GM18868 (cell line): ENCODE measurements around the gene CCDC126.
"Not testable (repeated sequence)": the region's sequence is repeated elsewhere in the genome, so short reads cannot be mapped to it uniquely, and the experiment has no call there.

ENCODE experiments used
- ATAC-seq: cut with Tn5 transposase; IDR thresholded peaks from one replicate; pipeline ENCODE4 v1.9.1; 2021; ENCODE audit warnings: mild to moderate bottlenecking, moderate library complexity; ENCODE audit not compliant: unreplicated experiment

Gene CCDC126, protein sequence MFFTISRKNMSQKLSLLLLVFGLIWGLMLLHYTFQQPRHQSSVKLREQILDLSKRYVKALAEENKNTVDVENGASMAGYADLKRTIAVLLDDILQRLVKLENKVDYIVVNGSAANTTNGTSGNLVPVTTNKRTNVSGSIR

GRCh38 chr7:23597094-23598091 is at the start of gene CCDC126:
Gene CCDC126 (plus strand): TSS chr7:23597382. CDS start chr7:23611316, 13,934 bp downstream.
- ATAC-seq, result peak; percentile 69

DNA sequence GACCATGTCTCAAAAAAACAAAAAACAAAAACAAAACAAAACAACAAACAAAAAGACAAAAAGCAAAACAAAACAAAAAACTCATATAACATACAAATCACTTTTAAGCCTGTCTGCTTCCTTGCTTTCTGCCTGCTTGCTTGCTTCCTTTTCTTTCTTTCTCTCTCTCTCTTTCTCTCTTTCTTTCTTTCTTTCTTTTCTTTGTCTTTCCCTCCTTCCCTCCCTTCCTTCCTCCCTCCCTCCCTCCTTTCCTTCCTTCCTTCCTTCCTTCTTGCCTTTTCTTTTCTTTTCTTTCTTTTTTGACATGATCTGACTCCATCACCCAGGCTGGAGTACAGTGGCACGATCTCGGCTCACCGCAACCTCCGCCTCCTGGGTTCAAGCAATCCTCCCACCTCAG is 49.5 kb upstream of the CCDC126 start:
- ATAC-seq, result no peak

- no peak for ATAC-seq
Observed at GRCh38 chr7:23558303-23558702, 38.9 kb upstream of the CCDC126 start.

GRCh38 chr7:23570592-23571200 is 26.5 kb upstream of the CCDC126 start:
- ATAC-seq, result peak; percentile 88

DNA sequence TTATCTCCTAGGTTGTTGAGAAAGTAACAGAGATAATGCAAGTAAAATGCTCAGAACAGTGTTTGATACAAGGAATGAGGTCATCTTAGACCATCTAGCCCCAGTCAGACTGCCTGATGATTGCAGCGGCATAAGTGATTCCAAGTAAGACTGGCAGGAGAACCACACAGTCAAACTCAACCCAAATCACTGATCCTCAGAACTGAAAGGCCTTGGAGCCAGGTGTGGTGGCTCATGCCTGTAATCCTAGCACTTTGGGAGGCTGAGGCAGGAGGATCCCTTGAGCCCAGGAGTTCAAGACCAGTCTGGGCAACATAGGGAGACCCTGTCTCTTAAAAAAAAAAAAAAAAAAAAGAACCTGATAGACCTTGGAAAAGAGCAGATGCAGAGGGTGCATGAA is 15.2 kb upstream of the CCDC126 start:
- not testable (repeated sequence) for ATAC-seq

- ATAC-seq, result not testable (repeated sequence)
Observed at GRCh38 chr7:23585304-23585703, 11.9 kb upstream of the CCDC126 start.

- no peak for ATAC-seq
Observed at GRCh38 chr7:23586159-23586558, 11.0 kb upstream of the CCDC126 start.

DNA sequence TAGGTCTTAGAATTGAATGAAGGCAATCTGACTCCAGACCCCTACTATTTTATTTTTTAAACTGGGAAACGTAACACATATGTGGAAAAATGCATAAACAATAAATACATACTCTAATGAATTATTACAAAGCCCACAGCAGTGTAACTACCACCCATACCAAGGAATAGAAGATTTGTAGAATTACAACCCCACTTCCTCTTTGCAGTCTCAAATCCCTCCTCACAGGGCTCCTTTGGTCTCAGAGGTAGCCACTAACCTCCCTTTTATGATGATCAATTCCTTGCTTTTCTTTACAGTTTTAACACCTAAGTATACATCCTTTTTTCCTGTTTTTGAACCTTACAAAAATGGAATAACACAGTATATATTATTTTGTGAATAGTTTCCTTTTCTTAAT is 6.7 kb upstream of the CCDC126 start:
- no peak for ATAC-seq

GRCh38 chr7:23593706-23594105 is 3.5 kb upstream of the CCDC126 start:
- no peak for ATAC-seq

DNA sequence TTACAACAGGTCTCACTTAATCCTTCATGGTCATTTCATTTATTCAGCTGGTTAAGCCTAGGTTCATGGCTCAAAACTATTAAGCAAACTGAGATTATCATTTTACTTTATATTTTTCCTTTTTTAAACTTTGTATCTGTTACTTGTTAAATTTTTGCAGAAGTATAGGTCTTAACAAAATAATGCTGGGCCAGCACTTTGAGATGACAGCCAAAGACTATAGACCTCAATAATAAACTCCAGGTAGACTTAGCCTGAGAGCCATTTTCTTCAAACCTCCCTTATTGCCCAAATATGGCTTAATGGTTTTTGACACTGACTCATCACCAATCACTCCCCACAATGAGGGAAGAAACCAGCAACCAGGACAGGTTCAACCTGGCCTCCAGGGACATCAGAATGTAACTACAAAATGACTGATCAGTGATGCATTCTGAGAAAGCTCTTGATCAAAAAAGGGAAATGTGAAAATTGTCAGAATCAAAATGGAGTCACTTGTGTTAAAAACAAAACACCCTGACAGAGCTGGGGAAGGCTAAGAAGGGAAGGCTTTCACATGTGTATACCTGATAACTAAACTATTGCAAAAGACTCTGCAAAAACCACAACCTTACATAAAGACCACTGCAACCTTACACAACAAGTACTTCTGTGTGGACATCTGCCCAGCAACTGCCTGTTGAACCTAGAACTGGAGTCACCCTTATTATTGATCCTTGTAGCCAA is 2.1 kb upstream of the CCDC126 start:
- peak; percentile 74 for ATAC-seq

- no peak for ATAC-seq
Observed at GRCh38 chr7:23598296-23598695, 1.1 kb downstream of the CCDC126 start.

DNA sequence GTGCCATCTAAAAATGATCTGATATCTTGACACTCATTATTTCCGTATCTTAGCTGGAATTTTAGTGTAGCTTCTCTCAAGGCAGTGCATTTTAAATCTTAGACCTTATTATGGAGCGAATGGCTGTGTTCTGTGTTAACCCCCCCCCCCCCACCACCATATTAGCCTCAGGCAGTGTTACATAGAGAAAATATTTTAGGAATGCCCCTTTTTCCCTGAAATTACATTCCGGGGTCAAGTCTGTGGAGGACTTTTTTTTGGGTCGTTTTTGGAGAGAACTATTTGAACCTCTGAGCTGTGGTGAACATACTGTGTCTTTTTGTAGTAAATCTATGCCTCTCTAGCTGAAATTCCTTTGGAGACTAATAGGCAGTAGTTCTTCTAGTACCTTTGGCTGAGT is 3.1 kb downstream of the CCDC126 start:
- ATAC-seq, result no peak

GRCh38 chr7:23603632-23604295 is 6.6 kb downstream of the CCDC126 start:
- no peak for ATAC-seq

DNA sequence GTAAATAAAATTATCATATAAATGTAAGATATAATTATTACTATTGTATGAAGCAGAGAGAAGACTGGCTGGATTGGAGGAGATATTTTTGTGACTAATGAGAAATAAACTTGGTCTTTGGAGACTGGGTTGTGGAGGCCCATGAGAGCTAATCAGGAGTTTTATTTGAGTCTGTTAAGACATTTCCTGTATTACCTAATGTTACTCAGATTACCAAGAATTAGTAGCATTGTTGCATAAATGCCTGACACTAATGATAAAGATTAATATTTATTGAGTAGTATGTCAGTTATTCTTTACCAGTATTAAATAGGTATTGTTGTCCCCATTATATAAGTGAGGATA is 7.1 kb downstream of the CCDC126 start:
- ATAC-seq, result no peak

DNA sequence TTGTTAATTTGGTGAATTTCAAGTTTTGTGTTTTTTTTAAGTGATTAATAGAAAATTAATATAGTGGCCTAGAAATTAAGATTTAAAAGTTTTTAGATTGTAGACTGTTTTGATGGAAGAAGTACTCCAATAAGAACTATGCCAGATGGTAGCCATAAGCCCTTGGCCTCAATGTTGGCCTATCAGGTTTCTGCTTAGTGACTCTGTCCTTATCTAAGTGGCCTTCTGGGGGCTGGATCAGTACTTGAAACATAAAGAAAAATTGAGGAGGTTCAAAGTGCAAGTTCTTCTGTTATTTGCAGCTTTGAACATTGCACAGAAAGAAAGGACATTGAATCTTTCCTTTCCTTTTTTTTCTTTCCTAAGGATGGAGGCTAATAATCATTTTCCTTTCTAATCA is 9.9 kb downstream of the CCDC126 start:
- no peak for ATAC-seq

DNA sequence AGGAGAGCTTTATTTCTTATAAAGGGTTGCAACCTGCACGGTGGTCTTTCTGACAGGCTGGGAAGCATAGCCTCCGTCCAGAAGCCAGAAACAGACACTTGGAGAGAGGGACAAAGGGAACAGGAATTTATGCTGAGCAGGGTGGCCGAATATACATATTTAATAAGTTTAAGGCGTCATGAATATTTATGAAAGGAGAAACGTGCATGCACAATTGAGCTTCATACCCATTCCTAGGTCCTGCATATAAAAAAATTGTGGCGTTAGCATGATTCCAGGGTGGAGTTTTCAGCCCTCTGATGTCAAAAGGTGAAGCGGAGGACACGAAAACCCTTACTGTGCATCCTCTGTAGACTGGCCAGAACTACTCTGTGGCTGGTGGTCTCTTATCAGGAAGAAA is 10.7 kb downstream of the CCDC126 start:
- no peak for ATAC-seq

GRCh38 chr7:23615331-23615730 is 18.1 kb downstream of the CCDC126 start:
- ATAC-seq, result no peak

- ATAC-seq, result no peak
Observed at GRCh38 chr7:23616593-23616992, 19.4 kb downstream of the CCDC126 start.

DNA sequence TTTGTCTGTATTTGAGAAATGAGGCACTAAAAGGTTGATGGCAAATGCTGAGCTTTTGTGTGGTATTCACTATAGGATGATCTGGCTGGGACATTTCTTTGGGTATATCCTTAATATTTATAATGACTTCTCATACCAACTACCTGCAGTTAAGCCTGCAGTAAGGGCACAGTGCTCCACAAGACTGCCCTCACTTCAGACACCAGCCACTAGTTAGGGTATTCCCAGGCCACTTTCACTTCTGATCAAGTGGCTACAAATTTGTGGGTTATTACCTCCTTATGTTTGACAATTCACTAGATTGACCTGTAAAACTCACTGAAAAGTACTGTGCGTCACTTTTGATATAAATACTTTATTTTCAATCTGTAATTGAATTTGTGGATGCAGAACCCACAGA is 20.3 kb downstream of the CCDC126 start:
- ATAC-seq, result no peak

GRCh38 chr7:23618241-23618640 is 21.1 kb downstream of the CCDC126 start:
- ATAC-seq, result no peak

DNA sequence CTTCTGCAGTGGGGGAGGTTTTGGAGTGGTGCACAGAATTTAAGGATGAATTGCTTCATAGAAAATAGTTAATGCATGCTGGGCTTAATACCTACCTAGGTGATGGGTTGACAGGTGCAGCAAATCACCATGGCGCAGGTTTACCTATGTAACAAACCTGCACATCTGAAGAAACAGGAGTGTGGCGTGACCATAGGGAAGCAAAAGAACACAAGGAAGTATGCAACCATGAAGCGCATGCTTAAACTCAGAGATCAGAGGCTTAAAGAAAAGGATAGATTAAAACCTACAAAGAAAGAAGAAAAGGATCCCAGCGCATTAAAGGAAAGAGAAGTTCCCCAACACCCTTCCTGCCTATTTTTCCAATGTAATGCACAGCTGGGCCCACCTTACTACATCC is 22.0 kb downstream of the CCDC126 start:
- no peak for ATAC-seq
